SK-N-SH (cell line): ENCODE measurements around the gene CUBN. TPM values are rescaled to one million over a fixed set of nuclear protein-coding genes. Genes with fewer than 3 reads are reported as not detected.

Experiments
- CTCF ChIA-PET: fragments of 300-600, 350-600 bp; formaldehyde crosslinking; extraction: SDS; loops from one replicate; lab custom pipeline; 2021; lab: Yijun Ruan, JAX
- POLR2A ChIA-PET: fragments of 350-600 bp; sonication (Branson Sonifier 250); formaldehyde crosslinking; extraction: SDS; loops from one replicate; lab custom pipeline; 2020; ENCODE audit warnings: antibody characterized with exemption, inconsistent platforms; lab: Yijun Ruan, JAX
- DNase-seq: peaks from one replicate; pipeline ENCODE4 v3.0.0; 2012
- H2AFZ ChIP-seq: fragments of 200-600 bp; sonication (generic); 2 replicates; pipeline ENCODE4 v1.8.1; 2016; ENCODE audit warnings: antibody characterized with exemption, mild to moderate bottlenecking, low read depth
- H3F3A ChIP-seq: fragments of 200-600 bp; sonication (generic); replicated peaks from 2 replicates; pipeline ENCODE3; 2016; ENCODE audit warnings: antibody characterized with exemption, mild to moderate bottlenecking; ENCODE audit not compliant: insufficient read depth
- H3K27ac ChIP-seq, 2 experiments: fragments of 200-500 bp in 1 of 2; fragments of 200-600 bp in 1 of 2; sonication (Bioruptor generic) in 1 of 2; sonication (generic), shearing (Covaris generic) in 1 of 2; 2 replicates each; pipeline versions ENCODE4 v1.5.1 to v1.6.1; 2014 to 2016; ENCODE audit warnings: low read depth in 2 of 2, inconsistent platforms in 1 of 2, low read length in 1 of 2, mild to moderate bottlenecking in 1 of 2, mixed read lengths in 1 of 2
- H3K27me3 ChIP-seq: fragments of 200-600 bp; sonication (generic), shearing (Covaris generic); 2 replicates; pipeline ENCODE4 v1.6.1; 2016; ENCODE audit warnings: mixed run types; ENCODE audit not compliant: insufficient read depth
- H3K36me3 ChIP-seq, 2 experiments: fragments of 200-500 bp in 1 of 2; fragments of 200-600 bp in 1 of 2; sonication (Bioruptor generic) in 1 of 2; sonication (generic) in 1 of 2; replicated peaks in 1 of 2; 2 replicates each; pipeline versions ENCODE3 to v1.5.1; 2014 to 2016; ENCODE audit warnings: low read length in 1 of 2, mild to moderate bottlenecking in 1 of 2; ENCODE audit not compliant: insufficient read depth in 2 of 2, control insufficient read depth in 1 of 2
- H3K4me1 ChIP-seq, 2 experiments: fragments of 200-500 bp in 1 of 2; fragments of 200-600 bp in 1 of 2; sonication (Bioruptor generic) in 1 of 2; sonication (generic), shearing (Covaris generic) in 1 of 2; 2 replicates each; pipeline versions ENCODE4 v1.5.1 to v1.6.1; 2014 to 2016; ENCODE audit warnings: low read depth in 1 of 2, low read length in 1 of 2, mixed run types in 1 of 2; ENCODE audit not compliant: insufficient read depth in 2 of 2, control insufficient read depth in 1 of 2
- H3K4me2 ChIP-seq: fragments of 200-600 bp; sonication (generic), shearing (Covaris generic); 2 replicates; pipeline ENCODE4 v1.6.1; 2017; ENCODE audit warnings: mixed run types
- H3K4me3 ChIP-seq, 2 experiments: fragments of 200-500 bp in 1 of 2; fragments of 200-600 bp in 1 of 2; sonication (Bioruptor generic) in 1 of 2; sonication (generic), shearing (Covaris generic) in 1 of 2; 2 replicates each; pipeline versions ENCODE4 v1.5.1 to v1.8.1; 2014 to 2016; ENCODE audit warnings: low read depth in 2 of 2, inconsistent platforms in 1 of 2, low read length in 1 of 2, mild to moderate bottlenecking in 1 of 2, mixed read lengths in 1 of 2, moderate library complexity in 1 of 2
- H3K79me2 ChIP-seq: fragments of 200-600 bp; sonication (generic); 2 replicates; pipeline ENCODE4 v1.8.1; 2017; ENCODE audit warnings: mild to moderate bottlenecking; ENCODE audit not compliant: insufficient read depth
- H3K9ac ChIP-seq: fragments of 200-600 bp; sonication (generic); 2 replicates; pipeline ENCODE4 v1.6.1; 2017; ENCODE audit warnings: mixed run types
- H3K9me2 ChIP-seq: fragments of 200-600 bp; sonication (generic); 2 replicates; pipeline ENCODE4 v1.6.1; 2017; ENCODE audit warnings: mixed run types
- H3K9me3 ChIP-seq: fragments of 200-600 bp; sonication (generic); 2 replicates; pipeline ENCODE4 v1.6.1; 2017; ENCODE audit warnings: mixed run types, mild to moderate bottlenecking, moderate library complexity
- H4K20me1 ChIP-seq: fragments of 200-600 bp; sonication (generic); 2 replicates; pipeline ENCODE4 v1.6.1; 2017; ENCODE audit warnings: mild to moderate bottlenecking, mixed run types; ENCODE audit not compliant: insufficient read depth
- ELF1 ChIP-seq: IDR thresholded peaks from 2 replicates; pipeline ENCODE4 v1.4.0; 2012
- EP300 ChIP-seq, 2 experiments: IDR thresholded peaks; 2 replicates each; pipeline versions ENCODE4 v1.4.0 to v1.6.1; 2012; ENCODE audit warnings: borderline replicate concordance in 1 of 2, low read depth in 1 of 2, low read length in 1 of 2
- EZH2phosphoT487 ChIP-seq: fragments of 200-600 bp; sonication (generic); IDR thresholded peaks from 2 replicates; pipeline ENCODE4 v1.6.1; 2017; ENCODE audit warnings: low read depth, mixed run types, mild to moderate bottlenecking, antibody characterized with exemption, moderate library complexity, borderline replicate concordance
- FOSL2 ChIP-seq: IDR thresholded peaks from 2 replicates; pipeline ENCODE4 v1.4.0; 2012; ENCODE audit warnings: low read depth, mild to moderate bottlenecking, moderate library complexity, borderline replicate concordance
- FOXJ3 ChIP-seq: sonication (generic); formaldehyde crosslinking; IDR thresholded peaks from 2 replicates; pipeline ENCODE4 v1.5.1; 2020; ENCODE audit warnings: mild to moderate bottlenecking, missing genetic modification reagents
- FOXM1 ChIP-seq: IDR thresholded peaks from 2 replicates; pipeline ENCODE4 v1.4.0; 2012; ENCODE audit warnings: low read depth, mild to moderate bottlenecking
- GATA2 ChIP-seq: sonication (generic); formaldehyde crosslinking; IDR thresholded peaks from 2 replicates; pipeline ENCODE4 v1.5.0; 2020; ENCODE audit warnings: mild to moderate bottlenecking, missing genetic modification reagents
- JUND ChIP-seq: IDR thresholded peaks from 2 replicates; pipeline ENCODE4 v1.4.0; 2012
- MEF2A ChIP-seq: IDR thresholded peaks from 2 replicates; pipeline ENCODE4 v1.4.0; 2012; ENCODE audit warnings: low read depth, borderline replicate concordance
- NFIC ChIP-seq: IDR thresholded peaks from 2 replicates; pipeline ENCODE4 v1.4.0; 2012; ENCODE audit warnings: borderline replicate concordance
- PBX3 ChIP-seq: IDR thresholded peaks from 2 replicates; pipeline ENCODE4; 2012
- RAD21 ChIP-seq: IDR thresholded peaks from 2 replicates; pipeline ENCODE4 v1.6.1; 2012; ENCODE audit warnings: mild to moderate bottlenecking, low read length
- RCOR1 ChIP-seq: fragments of 150-350 bp; IDR thresholded peaks from 2 replicates; pipeline ENCODE4 v1.6.1; 2017; ENCODE audit warnings: antibody characterized with exemption, low read length
- SIN3A ChIP-seq: IDR thresholded peaks from 2 replicates; pipeline ENCODE4 v1.6.1; 2012; ENCODE audit warnings: low read depth, mild to moderate bottlenecking, low read length, moderate library complexity, borderline replicate concordance
- TAF1 ChIP-seq: IDR thresholded peaks from 2 replicates; pipeline ENCODE4 v1.6.1; 2012; ENCODE audit warnings: low read depth, mild to moderate bottlenecking, low read length, moderate library complexity, borderline replicate concordance
- TCF12 ChIP-seq: IDR thresholded peaks from 2 replicates; pipeline ENCODE4 v1.4.0; 2012
- TEAD4 ChIP-seq: IDR thresholded peaks from 2 replicates; pipeline ENCODE4 v1.4.0; 2012; ENCODE audit warnings: mild to moderate bottlenecking, borderline replicate concordance; ENCODE audit not compliant: insufficient read depth
- YY1 ChIP-seq: IDR thresholded peaks from 2 replicates; pipeline ENCODE4 v1.4.0; 2012; ENCODE audit warnings: low read depth, mild to moderate bottlenecking
- WGBS: methylation state at CpG from one replicate; pipeline ENCODE4 v1.1.6; 2017; ENCODE audit warnings: low lambda C conversion rate; 5-methylcytosine and 5-hydroxymethylcytosine counted together
- polyA plus RNA-seq, 3 experiments: library from polyadenylated mRNA; depleted of rRNA; stranded (reverse); fragments of >200 nt; gene quantifications; 2 replicates each; pipeline ENCODE4 v1.2.3, GENCODE V29; 2012
- TF ChIP-seq, protein P1 (sequence below): IDR thresholded peaks from 2 replicates; pipeline ENCODE4 v1.4.0; 2012; ENCODE audit warnings: low read depth, borderline replicate concordance
- TF ChIP-seq, protein P2 (sequence below): fragments of 150-350 bp; IDR thresholded peaks from 2 replicates; pipeline ENCODE4 v1.6.1; 2017; ENCODE audit warnings: antibody characterized with exemption, low read length, low read depth, borderline replicate concordance

Gene CUBN
- polyA plus RNA-seq, 1 of the 3 experiments (the other 2 are of a cell fraction), result 2.4 TPM

DNA sequence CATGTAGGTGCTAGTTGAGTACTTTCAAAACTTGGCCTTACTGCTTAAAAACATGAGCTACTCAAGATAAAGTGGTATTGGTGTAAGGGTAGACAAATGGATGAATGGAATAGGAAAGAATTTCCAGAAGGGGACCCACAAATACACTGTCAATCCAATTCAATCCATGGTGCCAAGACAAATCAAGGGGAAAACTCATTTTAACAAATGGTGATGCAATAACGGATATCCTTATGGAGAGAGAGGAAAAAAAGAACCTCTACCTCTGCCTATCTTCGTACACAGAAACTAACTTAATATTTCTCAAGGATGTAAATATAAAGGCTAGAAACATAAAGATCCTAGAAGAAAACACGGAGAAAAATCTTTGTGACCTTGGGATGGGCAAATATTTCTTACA, 188.5 kb downstream of the CUBN start:
- Histone ChIP-seq H3K27me3 (no peaks in the 10 kb centered on the region), H3K4me2 (no peak overlapping the region), H3F3A (peaks cover 32% of the 10 kb centered on the region), H3K27ac (no peak overlapping the region), H3K9ac (no peak overlapping the region), H3K36me3 (no peaks in the 10 kb centered on the region), H3K9me2 (no peaks in the 10 kb centered on the region), H3K79me2 (no peaks in the 10 kb centered on the region), H4K20me1 (no peaks in the 10 kb centered on the region), H3K9me3 (no peaks in the 10 kb centered on the region), H3K4me1 (peaks cover 11 to 28% of the 10 kb centered on the region in 2 experiments), H2AFZ (no peak overlapping the region), H3K4me3 (no peak overlapping the region)
- TF ChIP-seq MEF2A, result no peak
- no peak for DNase-seq
- CTCF ChIA-PET, result no interaction called here
- 86% methylated on average over 3 of the region's 3 CpGs for WGBS
- POLR2A ChIA-PET, result no interaction called here

- no peak for DNase-seq
- Histone ChIP-seq H3K9ac (no peak overlapping the region), H3K4me3 (no peak overlapping the region), H3K79me2 (no peaks in the 10 kb centered on the region), H3K4me2 (no peak overlapping the region), H3K27ac (no peak overlapping the region), H3K4me1 (peaks cover 9 to 10% of the 10 kb centered on the region in 2 experiments), H4K20me1 (no peaks in the 10 kb centered on the region), H2AFZ (no peak overlapping the region), H3K27me3 (no peaks in the 10 kb centered on the region), H3K9me3 (no peaks in the 10 kb centered on the region), H3F3A (peaks cover 18% of the 10 kb centered on the region), H3K9me2 (no peaks in the 10 kb centered on the region), H3K36me3 (no peaks in the 10 kb centered on the region)
- no peak for TF ChIP-seq FOXM1
- no peak for TF ChIP-seq EP300 (IDR thresholded peaks at IDR 0.05; ENCODE audit: borderline replicate concordance in 1 of 2, low read depth in 1 of 2, low read length in 1 of 2)
- TF ChIP-seq EZH2phosphoT487, result no peak
- TF ChIP-seq TEAD4, result no peak
- TF ChIP-seq, protein P1, sequence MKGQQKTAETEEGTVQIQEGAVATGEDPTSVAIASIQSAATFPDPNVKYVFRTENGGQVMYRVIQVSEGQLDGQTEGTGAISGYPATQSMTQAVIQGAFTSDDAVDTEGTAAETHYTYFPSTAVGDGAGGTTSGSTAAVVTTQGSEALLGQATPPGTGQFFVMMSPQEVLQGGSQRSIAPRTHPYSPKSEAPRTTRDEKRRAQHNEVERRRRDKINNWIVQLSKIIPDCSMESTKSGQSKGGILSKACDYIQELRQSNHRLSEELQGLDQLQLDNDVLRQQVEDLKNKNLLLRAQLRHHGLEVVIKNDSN, result no peak
- TF ChIP-seq TCF12, result no peak
- TF ChIP-seq ELF1, result no peak
- TF ChIP-seq FOXJ3 (CRISPR knock-in tag), result no peak
- no peak for TF ChIP-seq JUND
- no peak for TF ChIP-seq TAF1
- TF ChIP-seq RAD21, result no peak
- TF ChIP-seq NFIC, result no peak
- TF ChIP-seq GATA2 (CRISPR knock-in tag), result no peak
- no peak for TF ChIP-seq SIN3A
- TF ChIP-seq RCOR1, result no peak
- no peak for TF ChIP-seq PBX3
- no peak for TF ChIP-seq YY1
- TF ChIP-seq FOSL2, result no peak
- TF ChIP-seq, protein P2, sequence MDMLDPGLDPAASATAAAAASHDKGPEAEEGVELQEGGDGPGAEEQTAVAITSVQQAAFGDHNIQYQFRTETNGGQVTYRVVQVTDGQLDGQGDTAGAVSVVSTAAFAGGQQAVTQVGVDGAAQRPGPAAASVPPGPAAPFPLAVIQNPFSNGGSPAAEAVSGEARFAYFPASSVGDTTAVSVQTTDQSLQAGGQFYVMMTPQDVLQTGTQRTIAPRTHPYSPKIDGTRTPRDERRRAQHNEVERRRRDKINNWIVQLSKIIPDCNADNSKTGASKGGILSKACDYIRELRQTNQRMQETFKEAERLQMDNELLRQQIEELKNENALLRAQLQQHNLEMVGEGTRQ, result no peak
- CTCF ChIA-PET, result no interaction called here
- POLR2A ChIA-PET, result no interaction called here
- WGBS, result 54% methylated on average over 3 of the region's 3 CpGs
Observed at GRCh38 chr10:16938952-16939351, 190.7 kb downstream of the CUBN start.
